Prostate gland (tissue), 2 donors: ENCODE data around the gene CTIF.

ENCODE experiments used
- CTCF ChIP-seq, 4 experiments: fragments of 200-600 bp in 2 of 4; fragments of 450-650 bp in 2 of 4; sonication (generic) in 2 of 4; IDR thresholded peaks; 1 replicate in 3 of 4; 2 replicates in 1 of 4; pipeline ENCODE4 v1.5.1; 2016 to 2019; ENCODE audit warnings: antibody characterized with exemption in 4 of 4, mild to moderate bottlenecking in 2 of 4, moderate library complexity in 2 of 4
- POLR2A ChIP-seq: fragments of 450-650 bp; IDR thresholded peaks from one replicate; pipeline ENCODE4 v1.6.1; 2016; ENCODE audit warnings: antibody characterized with exemption, mild to moderate bottlenecking
- POLR2AphosphoS5 ChIP-seq: sonication (generic); formaldehyde crosslinking; IDR thresholded peaks from one replicate; pipeline ENCODE4 v1.6.1; 2017; ENCODE audit warnings: antibody characterized with exemption

DNA sequence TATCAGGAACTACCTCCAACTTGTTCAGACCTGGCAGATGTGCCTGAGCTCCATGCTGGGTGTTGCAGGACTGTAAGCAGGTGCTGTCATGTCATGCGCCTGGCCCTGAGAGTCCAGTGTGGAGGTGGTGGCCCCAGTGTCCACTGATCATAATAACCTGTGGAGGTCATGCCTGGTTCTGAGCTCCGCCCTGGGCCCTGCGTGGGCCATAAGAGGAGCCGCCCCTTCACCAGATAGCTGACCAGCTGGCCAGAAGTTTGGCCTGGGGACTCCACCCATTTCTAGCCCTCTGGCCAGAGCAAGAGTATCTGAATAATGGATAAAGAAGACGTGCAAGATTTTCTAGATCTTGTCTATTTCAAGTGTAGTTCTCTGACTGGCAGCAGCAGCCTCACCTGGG lies 72.4 kb downstream of the CTIF start:
- TF ChIP-seq CTCF (IDR thresholded peaks at IDR 0.05) (no peak), POLR2AphosphoS5 (no peak), POLR2A (no peak)
